Sigmoid colon (tissue), 3 donors: ENCODE data around the gene PPP1R12B.
"Not testable (repeated sequence)": the region's sequence is repeated elsewhere in the genome, so short reads cannot be mapped to it uniquely, and the experiment has no call there.

Source experiments
- CTCF ChIP-seq, 4 experiments: fragments of 450-650 bp in 3 of 4; fragments of 200-600 bp in 1 of 4; IDR thresholded peaks; one replicate each; pipeline ENCODE4 v1.5.1; 2016 to 2019; ENCODE audit warnings: antibody characterized with exemption in 4 of 4, mild to moderate bottlenecking in 3 of 4, moderate library complexity in 2 of 4
- POLR2A ChIP-seq, 2 donors: fragments of 450-650 bp; IDR thresholded peaks; one replicate each; pipeline ENCODE4 v1.6.1; 2016; ENCODE audit warnings: antibody characterized with exemption in 2 of 2, mild to moderate bottlenecking in 2 of 2, moderate library complexity in 2 of 2

- TF ChIP-seq CTCF, POLR2A (IDR thresholded peaks at IDR 0.05): not testable (repeated sequence)
These were observed 136.3 kb downstream of the PPP1R12B start for GRCh38 chr1:202484820-202485219.
